Gastroesophageal sphincter (tissue), 4 donors: Measurements from ENCODE around the gene KRT222. TPM values are rescaled to one million over a fixed set of nuclear protein-coding genes. Genes with fewer than 3 reads are reported as not detected.
A peak's percentile ranks its signal among the peaks of the same experiment; 100 is the strongest.

Experiments
- ATAC-seq: fragments of 150-250 bp; one replicate; pipeline ENCODE4 v1.9.1; 2016; ENCODE audit warnings: mild to moderate bottlenecking, moderate library complexity
- H3K27ac ChIP-seq, 4 donors: fragments of 200-600 bp; sonication (generic) in 3 of 4; 1 replicate in 3 of 4; 2 replicates in 1 of 4; pipeline ENCODE4 v1.5.1; 2016 to 2019
- H3K27me3 ChIP-seq: fragments of 200-600 bp; sonication (generic); one replicate; pipeline ENCODE4 v1.5.1; 2019
- H3K36me3 ChIP-seq, 2 donors: fragments of 200-600 bp; sonication (generic); one replicate each; pipeline ENCODE4 v1.5.1; 2019; ENCODE audit warnings: control low read depth in 1 of 2
- H3K4me1 ChIP-seq, 3 donors: fragments of 200-600 bp; sonication (generic); 1 replicate in 2 of 3; 2 replicates in 1 of 3; pipeline ENCODE4 v1.5.1; 2016 to 2019; ENCODE audit warnings: control low read depth in 2 of 3
- H3K4me3 ChIP-seq, 2 donors: fragments of 200-600 bp; sonication (generic); one replicate each; pipeline ENCODE4 v1.5.1; 2019; ENCODE audit warnings: mild to moderate bottlenecking in 1 of 2, moderate library complexity in 1 of 2
- H3K9me3 ChIP-seq, 3 donors: fragments of 200-600 bp; sonication (generic); one replicate each; pipeline ENCODE4 v1.5.1; 2017 to 2019; ENCODE audit warnings: control low read depth in 2 of 3
- CTCF ChIP-seq, 4 experiments: fragments of 200-600 bp in 2 of 4; fragments of 450-650 bp in 2 of 4; sonication (generic) in 1 of 4; IDR thresholded peaks; one replicate each; pipeline ENCODE4 v1.5.1; 2017 to 2019; ENCODE audit warnings: antibody characterized with exemption in 4 of 4, mild to moderate bottlenecking in 2 of 4, moderate library complexity in 2 of 4
- EP300 ChIP-seq: sonication (generic); formaldehyde crosslinking; IDR thresholded peaks from one replicate; pipeline ENCODE4 v1.6.1; 2017; ENCODE audit warnings: antibody characterized with exemption, mild to moderate bottlenecking
- POLR2A ChIP-seq, 2 donors: fragments of 450-650 bp; IDR thresholded peaks; one replicate each; pipeline ENCODE4 v1.6.1; 2017; ENCODE audit warnings: antibody characterized with exemption in 2 of 2, mild to moderate bottlenecking in 2 of 2, moderate library complexity in 1 of 2
- POLR2AphosphoS5 ChIP-seq: sonication (generic); formaldehyde crosslinking; IDR thresholded peaks from one replicate; pipeline ENCODE4 v1.6.1; 2017; ENCODE audit warnings: antibody characterized with exemption
- WGBS, 2 donors: methylation state at CpG; one replicate each; pipeline ENCODE4 v1.1.5; 2018; ENCODE audit warnings: low coverage in 1 of 2; 5-methylcytosine and 5-hydroxymethylcytosine counted together
- total RNA-seq, 4 donors: library from RNA; depleted of rRNA; stranded (reverse); fragments of >200 nt; gene quantifications; one replicate each; pipeline ENCODE4 v1.1.0, GENCODE V29; 2016

Gene KRT222
- total RNA-seq, 4 donors from 2014 or later, result 0.94 to 17.8 (median 1.8) TPM

GRCh38 chr17:40622509-40622928 lies 42.5 kb downstream of the KRT222 start:
- Histone ChIP-seq H3K4me1 (peaks cover 0 to 36% (median 0%) of the 10 kb centered on the region in 3 donors), H3K36me3 (peaks cover 0 to 6% of the 10 kb centered on the region in 2 donors), H3K9me3 (no peaks in the 10 kb centered on the region), H3K4me3 (no peak overlapping the region), H3K27ac (no peak overlapping the region), H3K27me3 (peaks cover 21% of the 10 kb centered on the region)
- 73 to 74% methylated on average over 3 of the region's 3 CpGs for WGBS, 2 donors
- no peak for TF ChIP-seq POLR2A (IDR thresholded peaks at IDR 0.05)
- no peak for TF ChIP-seq POLR2AphosphoS5
- TF ChIP-seq EP300, result no peak
- TF ChIP-seq CTCF (IDR thresholded peaks at IDR 0.05), result no peak
- no peak for ATAC-seq

GRCh38 chr17:40621578-40621977 lies 43.4 kb downstream of the KRT222 start:
- Histone ChIP-seq H3K4me3 (no peak overlapping the region), H3K4me1 (peaks cover 0 to 37% (median 0%) of the 10 kb centered on the region in 3 donors), H3K27me3 (peaks cover 31% of the 10 kb centered on the region), H3K9me3 (no peaks in the 10 kb centered on the region), H3K27ac (peak overlapping the region in 3 of 4 donors; percentile 48 to 61 (median 59)), H3K36me3 (no peaks in the 10 kb centered on the region)
- WGBS, 2 donors, result 36 to 37% methylated on average over 4 to 5 of the region's 8 CpGs
- no peak for ATAC-seq
- TF ChIP-seq POLR2AphosphoS5 (no peak), POLR2A (IDR thresholded peaks at IDR 0.05) (no peak), CTCF (IDR thresholded peaks at IDR 0.05) (no peak), EP300 (no peak)

- 82 to 94% methylated on average over 3 to 4 of the region's 6 CpGs for WGBS, 2 donors
- Histone ChIP-seq H3K27me3 (peaks cover 36% of the 10 kb centered on the region), H3K4me3 (no peak overlapping the region), H3K36me3 (no peaks in the 10 kb centered on the region), H3K9me3 (no peaks in the 10 kb centered on the region), H3K27ac (peak overlapping the region in 3 of 4 donors; percentile 48 to 61 (median 59)), H3K4me1 (peaks cover 0 to 37% (median 0%) of the 10 kb centered on the region in 3 donors)
- no peak for ATAC-seq
- TF ChIP-seq POLR2AphosphoS5 (no peak), EP300 (no peak), POLR2A (IDR thresholded peaks at IDR 0.05) (no peak), CTCF (IDR thresholded peaks at IDR 0.05) (no peak)
Measured at GRCh38 chr17:40621019-40621418, 44.0 kb downstream of the KRT222 start.

GRCh38 chr17:40618754-40619625 lies 46.0 kb downstream of the KRT222 start:
- TF ChIP-seq CTCF (IDR thresholded peaks at IDR 0.05), result no peak
- no peak for TF ChIP-seq POLR2AphosphoS5
- no peak for TF ChIP-seq EP300
- no peak for TF ChIP-seq POLR2A (IDR thresholded peaks at IDR 0.05)
- H3K4me1 ChIP-seq, result peaks cover 0 to 45% (median 0%) of the 10 kb centered on the region in 3 donors
- H3K4me3 ChIP-seq, result no peak overlapping the region
- H3K27ac ChIP-seq, result peak overlapping the region in 2 of 4 donors; percentile 19 to 59
- H3K9me3 ChIP-seq, result no peaks in the 10 kb centered on the region
- 58 to 83% methylated on average over 10 to 14 of the region's 16 CpGs for WGBS, 2 donors
- H3K36me3 ChIP-seq, result no peaks in the 10 kb centered on the region
- no peak for ATAC-seq
- peaks cover 54% of the 10 kb centered on the region for H3K27me3 ChIP-seq
